GM12875 (cell line): ENCODE results near the gene AP1M2.
"Not testable (repeated sequence)": the region's sequence is repeated elsewhere in the genome, so short reads cannot be mapped to it uniquely, and the experiment has no call there.

ENCODE experiments used
- H3K4me3 ChIP-seq: one replicate; pipeline ENCODE4 v1.5.1; 2011; ENCODE audit warnings: low read depth, low read length, control low read depth
- CTCF ChIP-seq: IDR thresholded peaks from 2 replicates; pipeline ENCODE4 v1.5.1; 2011; ENCODE audit warnings: low read depth, mild to moderate bottlenecking, control low read depth, inconsistent platforms, low read length, moderate library complexity, borderline replicate concordance; ENCODE audit not compliant: insufficient read depth

The AP1M2 gene

GRCh38 chr19:10551698-10552301, 35.3 kb downstream of the AP1M2 start:
- H3K4me3 ChIP-seq: no peak overlapping the region
- TF ChIP-seq CTCF: peak; percentile 14; the same call in 1 of the 2 replicates

- not testable (repeated sequence) for H3K4me3 ChIP-seq
These were observed 36.1 kb downstream of the AP1M2 start for GRCh38 chr19:10551006-10551405.

- TF ChIP-seq CTCF: no peak
These were observed 36.8 kb downstream of the AP1M2 start for GRCh38 chr19:10550336-10550735.

GRCh38 chr19:10549733-10550132, 37.4 kb downstream of the AP1M2 start:
- no peak for TF ChIP-seq CTCF

More at GRCh38 chr19:10550336-10550735, 36.8 kb downstream of the AP1M2 start:
- H3K4me3 ChIP-seq: no peak overlapping the region

GRCh38 chr19:10548746-10549276, 38.3 kb downstream of the AP1M2 start:
- H3K4me3 ChIP-seq: no peak overlapping the region
- no peak for TF ChIP-seq CTCF

More at GRCh38 chr19:10549733-10550132, 37.4 kb downstream of the AP1M2 start:
- no peak overlapping the region for H3K4me3 ChIP-seq

- H3K4me3 ChIP-seq: no peak overlapping the region
- TF ChIP-seq CTCF: no peak
These were observed 40.3 kb downstream of the AP1M2 start for GRCh38 chr19:10546817-10547216.

- TF ChIP-seq CTCF: no peak
- H3K4me3 ChIP-seq: peak overlapping the region; percentile 92
These were observed 42.3 kb downstream of the AP1M2 start for GRCh38 chr19:10544753-10545251.
